H9 (cell line): ENCODE measurements around the gene PFKP. TPM values are rescaled to one million over a fixed set of nuclear protein-coding genes. Genes with fewer than 3 reads are reported as not detected.

ENCODE experiments used
- DNase-seq: peaks from one replicate; pipeline ENCODE4 v3.0.0-alpha.2; 2017
- H2AFZ ChIP-seq: one replicate; pipeline ENCODE4 v1.6.1; 2013; ENCODE audit warnings: mild to moderate bottlenecking, low read length, control low read depth, moderate library complexity
- H2AK5ac ChIP-seq: 2 replicates; pipeline ENCODE4 v1.6.1; 2013; ENCODE audit warnings: low read length, control low read depth, mixed read lengths; ENCODE audit not compliant: insufficient read length
- H2BK120ac ChIP-seq: one replicate; pipeline ENCODE4 v1.6.1; 2013; ENCODE audit warnings: low read depth, mild to moderate bottlenecking, low read length, control low read depth, inconsistent platforms; ENCODE audit not compliant: poor library complexity, severe bottlenecking
- H2BK12ac ChIP-seq: 2 replicates; pipeline ENCODE4 v1.6.1; 2013; ENCODE audit warnings: low read length, control low read depth, mixed read lengths, low read depth; ENCODE audit not compliant: insufficient read length
- H2BK15ac ChIP-seq: 2 replicates; pipeline ENCODE4 v1.6.1; 2013; ENCODE audit warnings: low read depth, low read length, control low read depth
- H2BK20ac ChIP-seq: one replicate; pipeline ENCODE4 v1.6.1; 2013; ENCODE audit warnings: low read depth, mild to moderate bottlenecking, low read length, control low read depth, inconsistent platforms; ENCODE audit not compliant: poor library complexity, severe bottlenecking
- H2BK5ac ChIP-seq: 2 replicates; pipeline ENCODE4 v1.6.1; 2013; ENCODE audit warnings: low read length, control low read depth, mixed read lengths; ENCODE audit not compliant: insufficient read length
- H3K14ac ChIP-seq: 2 replicates; pipeline ENCODE4 v1.6.1; 2013; ENCODE audit warnings: low read length, control low read depth; ENCODE audit not compliant: insufficient read depth
- H3K18ac ChIP-seq: 2 replicates; pipeline ENCODE4 v1.6.1; 2013; ENCODE audit warnings: low read depth, mild to moderate bottlenecking, mixed read lengths, low read length, control low read depth; ENCODE audit not compliant: insufficient read length
- H3K23ac ChIP-seq: 2 replicates; pipeline ENCODE4 v1.6.1; 2013; ENCODE audit warnings: low read length, control low read depth, mixed read lengths, low read depth; ENCODE audit not compliant: insufficient read length
- H3K23me2 ChIP-seq: 2 replicates; pipeline ENCODE4 v1.6.1; 2013; ENCODE audit warnings: low read depth, mild to moderate bottlenecking, mixed read lengths, low read length, control low read depth; ENCODE audit not compliant: insufficient read length, poor library complexity, severe bottlenecking
- H3K27ac ChIP-seq: 2 replicates; pipeline ENCODE4 v1.5.1; 2013; ENCODE audit warnings: low read length, control low read depth, mixed read lengths, low read depth; ENCODE audit not compliant: insufficient read length
- H3K27me3 ChIP-seq: 2 replicates; pipeline ENCODE4 v1.6.1; 2013; ENCODE audit warnings: low read length, control low read depth, inconsistent platforms; ENCODE audit not compliant: insufficient read depth
- H3K4ac ChIP-seq: 2 replicates; pipeline ENCODE4 v1.6.1; 2013; ENCODE audit warnings: low read depth, mild to moderate bottlenecking, control low read depth, inconsistent platforms, low read length, moderate library complexity
- H3K4me1 ChIP-seq: 2 replicates; pipeline ENCODE4 v1.6.1; 2013; ENCODE audit warnings: low read length, control low read depth, inconsistent platforms; ENCODE audit not compliant: insufficient read depth
- H3K4me2 ChIP-seq: 2 replicates; pipeline ENCODE4 v1.6.1; 2013; ENCODE audit warnings: low read length, control low read depth, mixed read lengths; ENCODE audit not compliant: insufficient read length, insufficient read depth
- H3K56ac ChIP-seq: 2 replicates; pipeline ENCODE4 v1.6.1; 2013; ENCODE audit warnings: low read depth, mild to moderate bottlenecking, mixed read lengths, low read length, control low read depth; ENCODE audit not compliant: insufficient read length
- H3K79me1 ChIP-seq: 2 replicates; pipeline ENCODE4 v1.6.1; 2013; ENCODE audit warnings: low read depth, mild to moderate bottlenecking, moderate library complexity, low read length, control low read depth, inconsistent platforms; ENCODE audit not compliant: insufficient read depth, poor library complexity, severe bottlenecking
- H3K79me2 ChIP-seq: 2 replicates; pipeline ENCODE4 v1.6.1; 2013; ENCODE audit warnings: low read length, control low read depth, inconsistent platforms; ENCODE audit not compliant: insufficient read depth
- H3K9ac ChIP-seq: 2 replicates; pipeline ENCODE4 v1.6.1; 2013; ENCODE audit warnings: low read length, control low read depth, mixed read lengths; ENCODE audit not compliant: insufficient read length; ENCODE audit errors: extremely low read depth
- H3K9me3 ChIP-seq: one replicate; pipeline ENCODE4 v1.6.1; 2013; ENCODE audit warnings: low read depth, low read length, inconsistent platforms; ENCODE audit not compliant: control insufficient read depth
- H3T11ph ChIP-seq: one replicate; pipeline ENCODE4 v1.6.1; 2013; ENCODE audit warnings: mild to moderate bottlenecking, low read length, control low read depth, inconsistent platforms
- H4K20me1 ChIP-seq: one replicate; pipeline ENCODE4 v1.6.1; 2013; ENCODE audit not compliant: control insufficient read depth, insufficient read length, insufficient read depth
- H4K5ac ChIP-seq: 2 replicates; pipeline ENCODE4 v1.6.1; 2013; ENCODE audit warnings: low read depth, mild to moderate bottlenecking, mixed read lengths, low read length, control low read depth; ENCODE audit not compliant: insufficient read length
- H4K8ac ChIP-seq: replicated peaks from 2 replicates; pipeline ENCODE4 v1.6.1; 2013; ENCODE audit warnings: low read length, control low read depth, mixed read lengths, low read depth; ENCODE audit not compliant: insufficient read length
- H4K91ac ChIP-seq: 2 replicates; pipeline ENCODE4 v1.6.1; 2013; ENCODE audit warnings: low read depth, mild to moderate bottlenecking, moderate library complexity, mixed read lengths, low read length, control low read depth; ENCODE audit not compliant: insufficient read length
- H3K27ac Mint-ChIP-seq, 3 experiments: 2 replicates in 2 of 3; 3 replicates in 1 of 3; pipeline ENCODE4 v1.8.0; 2020 to 2021; ENCODE audit warnings: mixed read lengths in 3 of 3, mild to moderate bottlenecking in 1 of 3, moderate library complexity in 1 of 3
- H3K27me3 Mint-ChIP-seq: 2 replicates; pipeline ENCODE4 v1.8.0; 2021; ENCODE audit warnings: low read depth, mild to moderate bottlenecking, moderate library complexity, mixed read lengths
- H3K36me3 Mint-ChIP-seq, 3 experiments: 2 replicates in 2 of 3; 3 replicates in 1 of 3; pipeline ENCODE4 v1.8.0; 2020 to 2021; ENCODE audit warnings: low read depth in 3 of 3, mixed read lengths in 3 of 3; ENCODE audit not compliant: insufficient read depth in 1 of 3
- H3K4me1 Mint-ChIP-seq, 2 experiments: 2 replicates each; pipeline ENCODE4 v1.8.0; 2020; ENCODE audit warnings: mixed read lengths in 2 of 2
- H3K4me3 Mint-ChIP-seq, 2 experiments: 2 replicates in 1 of 2; 3 replicates in 1 of 2; pipeline ENCODE4 v1.8.0; 2020 to 2021; ENCODE audit warnings: mild to moderate bottlenecking in 2 of 2, mixed read lengths in 2 of 2, moderate library complexity in 1 of 2
- H3K9me3 Mint-ChIP-seq, 2 experiments: 2 replicates in 1 of 2; 3 replicates in 1 of 2; pipeline ENCODE4 v1.8.0; 2020; ENCODE audit warnings: mild to moderate bottlenecking in 2 of 2, mixed read lengths in 2 of 2, moderate library complexity in 1 of 2
- CTCF ChIP-seq: fragments of 200-600 bp; sonication (generic); conservative IDR thresholded peaks from 3 replicates; pipeline ENCODE4 v1.8.0; 2021; ENCODE audit warnings: antibody characterized with exemption, mild to moderate bottlenecking
- WGBS: extraction: QIAGEN DNeasy Blood & Tissue Kit; methylation state at CpG from one replicate; pipeline ENCODE4 v1.1.7; 2013; ENCODE audit warnings: missing lambda C conversion rate, low lambda C conversion rate, mixed read lengths; ENCODE audit not compliant: insufficient read length; ENCODE audit errors: extremely low coverage; 5-methylcytosine and 5-hydroxymethylcytosine counted together
- total RNA-seq: library from RNA; stranded (reverse); gene quantifications from 2 replicates; pipeline ENCODE4 v1.2.1, GENCODE V29; 2021

PFKP gene
- total RNA-seq, 1 experiment from 2014 or later, result 145 TPM

- Histone ChIP-seq H2AFZ (no peak overlapping the region), H3K27ac (no peak overlapping the region), H4K91ac (no peak overlapping the region), H3K18ac (no peak overlapping the region), H3K79me1 (no peaks in the 10 kb centered on the region), H3K27me3 (no peaks in the 10 kb centered on the region), H3K23me2 (no peaks in the 10 kb centered on the region), H3K4me1 (no peaks in the 10 kb centered on the region), H3K9me3 (no peaks in the 10 kb centered on the region), H3T11ph (no peak overlapping the region), H3K4me2 (no peak overlapping the region), H2BK5ac (no peak overlapping the region), H2BK15ac (no peak overlapping the region), H2BK120ac (no peak overlapping the region), H2BK12ac (no peak overlapping the region), H4K8ac (no peak overlapping the region), H2AK5ac (no peak overlapping the region), H3K79me2 (no peaks in the 10 kb centered on the region; the same call in 1 of the 2 replicates), H3K9ac (no peak overlapping the region), H2BK20ac (no peak overlapping the region), H3K23ac (no peak overlapping the region), H3K14ac (no peak overlapping the region), H4K5ac (no peak overlapping the region), H3K4ac (no peak overlapping the region), H4K20me1 (no peaks in the 10 kb centered on the region), H3K56ac (no peak overlapping the region)
- H3K27me3 Mint-ChIP-seq, result no peaks in the 10 kb centered on the region; the same call in 1 of the 2 replicates
- H3K4me1 Mint-ChIP-seq, result no peaks in the 10 kb centered on the region
- no peak for DNase-seq
- no peak overlapping the region for H3K4me3 Mint-ChIP-seq
- TF ChIP-seq CTCF, result no peak
- WGBS, result no CpG with 5 or more reads among the region's 4 CpGs
- no peak overlapping the region for H3K27ac Mint-ChIP-seq
- no peaks in the 10 kb centered on the region for H3K9me3 Mint-ChIP-seq
- H3K36me3 Mint-ChIP-seq, result no peaks in the 10 kb centered on the region
These were observed 35.9 kb upstream of the PFKP start for GRCh38 chr10:3031490-3031889.
